HCT116 (cell line): ENCODE measurements around the gene TRIM45.
A peak's percentile ranks its signal among the peaks of the same experiment; 100 is the strongest.

Source experiments
- ATF3 ChIP-seq: IDR thresholded peaks from 2 replicates; pipeline ENCODE4 v1.6.1; 2012
- CEBPB ChIP-seq: IDR thresholded peaks from 2 replicates; pipeline ENCODE4 v1.6.1; 2012; ENCODE audit warnings: low read depth
- CTCF ChIP-seq, 3 experiments: fragments of 200-600 bp in 1 of 3; sonication (generic) in 1 of 3; IDR thresholded peaks in 2 of 3; conservative IDR thresholded peaks in 1 of 3; 2 replicates each; pipeline ENCODE4 v1.5.1; 2012 to 2017; ENCODE audit warnings: low read depth in 2 of 3, low read length in 2 of 3, antibody characterized with exemption in 1 of 3, borderline replicate concordance in 1 of 3, control low read depth in 1 of 3, mild to moderate bottlenecking in 1 of 3, mixed read lengths in 1 of 3, mixed run types in 1 of 3, moderate library complexity in 1 of 3; ENCODE audit not compliant: insufficient read depth in 1 of 3
- EZH2 ChIP-seq: fragments of 200-600 bp; sonication (generic); IDR thresholded peaks from 2 replicates; pipeline ENCODE4 v1.6.1; 2017; ENCODE audit warnings: antibody characterized with exemption, mixed run types
- EZH2phosphoT487 ChIP-seq: fragments of 200-600 bp; IDR thresholded peaks from 2 replicates; pipeline ENCODE4 v1.6.1; 2018; ENCODE audit warnings: antibody characterized with exemption, borderline replicate concordance
- POLR2A ChIP-seq: IDR thresholded peaks from 2 replicates; pipeline ENCODE4 v1.7.0; 2011; ENCODE audit warnings: borderline replicate concordance; ENCODE audit not compliant: insufficient read depth, insufficient read length; ENCODE audit errors: extremely low read depth
- POLR2AphosphoS5 ChIP-seq: IDR thresholded peaks from 2 replicates; pipeline ENCODE4 v1.6.1; 2011; ENCODE audit warnings: mild to moderate bottlenecking, low read depth, low read length, moderate library complexity
- RAD21 ChIP-seq: IDR thresholded peaks from 2 replicates; pipeline ENCODE4 v1.6.1; 2012; ENCODE audit warnings: low read depth, mild to moderate bottlenecking

- TF ChIP-seq EZH2phosphoT487 (no peak), EZH2 (no peak), CTCF (IDR thresholded peaks at IDR 0.05 in 2 of 3, conservative IDR thresholded peaks at IDR 0.05 in 1 of 3; ENCODE audit: borderline replicate concordance in 1 of 3, insufficient read depth in 1 of 3, low read depth in 2 of 3, low read length in 2 of 3) (no peak), RAD21 (no peak), POLR2A (no peak), CEBPB (peak; percentile 44; the same call in 1 of the 2 replicates), POLR2AphosphoS5 (no peak), ATF3 (no peak)
Observed at GRCh38 chr1:117077267-117077666, 44.3 kb downstream of the TRIM45 start.
